Measurements from ENCODE around the gene ARHGAP28.
"Not testable (repeated sequence)": the region's sequence is repeated elsewhere in the genome, so short reads cannot be mapped to it uniquely, and the experiment has no call there.

Gene ARHGAP28

GRCh38 chr18:6827566-6827965, 98.0 kb downstream of the ARHGAP28 start:
- DNase-seq = not testable (repeated sequence)

- no peak for DNase-seq
Measured at GRCh38 chr18:6830916-6831315, 101.4 kb downstream of the ARHGAP28 start.

- DNase-seq = no peak
Measured at GRCh38 chr18:6835345-6835744, 105.8 kb downstream of the ARHGAP28 start.

- DNase-seq = no peak
Measured at GRCh38 chr18:6836331-6836730, 106.8 kb downstream of the ARHGAP28 start.

- no peak for DNase-seq
Measured at GRCh38 chr18:6837904-6838303, 108.4 kb downstream of the ARHGAP28 start.

GRCh38 chr18:6842081-6842480, 112.6 kb downstream of the ARHGAP28 start:
- no peak for DNase-seq

GRCh38 chr18:6843308-6843707, 113.8 kb downstream of the ARHGAP28 start:
- DNase-seq = no peak

- not testable (repeated sequence) for DNase-seq
Measured at GRCh38 chr18:6845521-6845920, 116.0 kb downstream of the ARHGAP28 start.

- no peak for DNase-seq
Measured at GRCh38 chr18:6850396-6850795, 120.9 kb downstream of the ARHGAP28 start.

GRCh38 chr18:6851480-6851879, 122.0 kb downstream of the ARHGAP28 start:
- no peak for DNase-seq

- DNase-seq = no peak
Measured at GRCh38 chr18:6854811-6855210, 125.3 kb downstream of the ARHGAP28 start.

- DNase-seq = no peak
Measured at GRCh38 chr18:6855767-6856166, 126.3 kb downstream of the ARHGAP28 start.

- DNase-seq = no peak
Measured at GRCh38 chr18:6857300-6857699, 127.8 kb downstream of the ARHGAP28 start.

GRCh38 chr18:6859676-6860422, 130.3 kb downstream of the ARHGAP28 start:
- DNase-seq = no peak

GRCh38 chr18:6860804-6861448, 131.4 kb downstream of the ARHGAP28 start:
- DNase-seq = no peak

- DNase-seq = no peak
Measured at GRCh38 chr18:6865251-6865650, 135.7 kb downstream of the ARHGAP28 start.

- DNase-seq = no peak
Measured at GRCh38 chr18:6866552-6867085, 137.1 kb downstream of the ARHGAP28 start.

GRCh38 chr18:6868033-6868432, 138.5 kb downstream of the ARHGAP28 start:
- no peak for DNase-seq

GRCh38 chr18:6871566-6871965, 142.1 kb downstream of the ARHGAP28 start:
- DNase-seq = no peak

- no peak for DNase-seq
Measured at GRCh38 chr18:6873040-6873751, 143.7 kb downstream of the ARHGAP28 start.

GRCh38 chr18:6874315-6874714, 144.8 kb downstream of the ARHGAP28 start:
- no peak for DNase-seq

- DNase-seq = no peak
Measured at GRCh38 chr18:6875749-6876148, 146.2 kb downstream of the ARHGAP28 start.

- DNase-seq = no peak
Measured at GRCh38 chr18:6876641-6877041, 147.1 kb downstream of the ARHGAP28 start.

- no peak for DNase-seq
Measured at GRCh38 chr18:6877288-6877687, 147.8 kb downstream of the ARHGAP28 start.

All from DMS 273 treated with DMSO at 0.1 percent for 48 hours (cell line).